Mesothelial cell of epicardium (in vitro differentiated cells): ENCODE results near the gene MYLK. TPM values are rescaled to one million over a fixed set of nuclear protein-coding genes. Genes with fewer than 3 reads are reported as not detected.

ENCODE experiments used
- DNase-seq, 2 experiments: peaks; one replicate each; pipeline ENCODE4 v3.0.0; 2021; ENCODE audit warnings: low spot score in 2 of 2; ENCODE audit not compliant: unreplicated experiment in 2 of 2
- H3K27ac Mint-ChIP-seq: 2 replicates; pipeline ENCODE4 v1.8.0; 2021; ENCODE audit warnings: mixed read lengths
- H3K27me3 Mint-ChIP-seq: 2 replicates; pipeline ENCODE4 v1.8.0; 2021; ENCODE audit warnings: low read depth, mixed read lengths
- H3K36me3 Mint-ChIP-seq: 2 replicates; pipeline ENCODE4 v1.8.0; 2021; ENCODE audit warnings: mixed read lengths
- H3K4me1 Mint-ChIP-seq: 2 replicates; pipeline ENCODE4 v1.8.0; 2021; ENCODE audit warnings: mixed read lengths
- H3K4me3 Mint-ChIP-seq: 2 replicates; pipeline ENCODE4 v1.8.0; 2021; ENCODE audit warnings: mild to moderate bottlenecking, moderate library complexity, mixed read lengths
- H3K9me3 Mint-ChIP-seq: 2 replicates; pipeline ENCODE4 v1.8.0; 2021; ENCODE audit warnings: mixed read lengths
- total RNA-seq: library from RNA; stranded (reverse); gene quantifications from 3 replicates; pipeline ENCODE4 v1.2.1, GENCODE V29; 2021
- TF ChIP-seq, protein P1 (sequence below): fragments of 200-600 bp; sonication (generic); IDR thresholded peaks from one replicate; pipeline ENCODE4 v1.5.0; 2021; ENCODE audit warnings: antibody characterized with exemption; ENCODE audit not compliant: unreplicated experiment

MYLK gene
- total RNA-seq, 1 donor from 2014 or later = 14.3 TPM

DNA sequence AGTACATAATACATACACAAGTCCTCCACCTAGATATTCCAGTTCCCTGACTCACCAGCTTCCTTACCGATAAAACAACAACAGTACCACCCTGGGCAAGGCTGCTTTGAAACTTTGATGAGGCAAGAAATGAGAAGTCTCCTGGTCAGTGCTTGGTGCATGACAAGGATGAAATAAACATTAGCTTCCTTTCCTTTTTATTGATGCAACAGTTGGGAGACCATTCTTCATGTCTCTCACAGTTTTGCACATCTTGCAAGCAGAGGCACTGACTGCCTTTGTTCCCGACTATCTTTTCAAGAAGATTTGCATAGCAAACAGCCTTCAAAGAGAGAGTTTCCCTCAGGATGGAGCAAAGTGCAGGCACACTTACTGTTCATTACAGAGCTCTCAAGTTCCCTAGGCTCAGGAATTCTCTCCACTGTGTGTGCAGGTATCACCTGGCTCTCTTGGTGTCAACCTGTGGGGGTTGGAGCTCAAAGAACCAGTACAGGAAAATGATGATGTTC is 65.2 kb downstream of the MYLK start:
- H3K36me3 Mint-ChIP-seq = peaks cover 5% of the 10 kb centered on the region
- H3K9me3 Mint-ChIP-seq = peaks cover 23% of the 10 kb centered on the region
- TF ChIP-seq, protein P1, sequence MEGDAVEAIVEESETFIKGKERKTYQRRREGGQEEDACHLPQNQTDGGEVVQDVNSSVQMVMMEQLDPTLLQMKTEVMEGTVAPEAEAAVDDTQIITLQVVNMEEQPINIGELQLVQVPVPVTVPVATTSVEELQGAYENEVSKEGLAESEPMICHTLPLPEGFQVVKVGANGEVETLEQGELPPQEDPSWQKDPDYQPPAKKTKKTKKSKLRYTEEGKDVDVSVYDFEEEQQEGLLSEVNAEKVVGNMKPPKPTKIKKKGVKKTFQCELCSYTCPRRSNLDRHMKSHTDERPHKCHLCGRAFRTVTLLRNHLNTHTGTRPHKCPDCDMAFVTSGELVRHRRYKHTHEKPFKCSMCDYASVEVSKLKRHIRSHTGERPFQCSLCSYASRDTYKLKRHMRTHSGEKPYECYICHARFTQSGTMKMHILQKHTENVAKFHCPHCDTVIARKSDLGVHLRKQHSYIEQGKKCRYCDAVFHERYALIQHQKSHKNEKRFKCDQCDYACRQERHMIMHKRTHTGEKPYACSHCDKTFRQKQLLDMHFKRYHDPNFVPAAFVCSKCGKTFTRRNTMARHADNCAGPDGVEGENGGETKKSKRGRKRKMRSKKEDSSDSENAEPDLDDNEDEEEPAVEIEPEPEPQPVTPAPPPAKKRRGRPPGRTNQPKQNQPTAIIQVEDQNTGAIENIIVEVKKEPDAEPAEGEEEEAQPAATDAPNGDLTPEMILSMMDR = no peak
- DNase-seq = no peak
- H3K4me1 Mint-ChIP-seq = peaks cover 15% of the 10 kb centered on the region
- no peak overlapping the region for H3K4me3 Mint-ChIP-seq
- peaks cover 1% of the 10 kb centered on the region for H3K27me3 Mint-ChIP-seq
- H3K27ac Mint-ChIP-seq = no peak overlapping the region

GRCh38 chr3:123818324-123818920 is 65.7 kb downstream of the MYLK start:
- peaks cover 15% of the 10 kb centered on the region for H3K4me1 Mint-ChIP-seq
- no peak for DNase-seq
- no peak overlapping the region for H3K27ac Mint-ChIP-seq
- H3K36me3 Mint-ChIP-seq = peaks cover 3% of the 10 kb centered on the region
- peaks cover 1% of the 10 kb centered on the region for H3K27me3 Mint-ChIP-seq
- peaks cover 19% of the 10 kb centered on the region for H3K9me3 Mint-ChIP-seq
- H3K4me3 Mint-ChIP-seq = no peak overlapping the region
- TF ChIP-seq, protein P1 = no peak

GRCh38 chr3:123817413-123817812 is 66.7 kb downstream of the MYLK start:
- Mint-ChIP-seq H3K27me3 (no peaks in the 10 kb centered on the region), H3K27ac (no peak overlapping the region), H3K4me3 (no peak overlapping the region), H3K4me1 (peaks cover 15% of the 10 kb centered on the region), H3K9me3 (peaks cover 10% of the 10 kb centered on the region), H3K36me3 (no peaks in the 10 kb centered on the region)
- DNase-seq = no peak
- TF ChIP-seq, protein P1 = no peak

GRCh38 chr3:123816673-123817207 is 67.4 kb downstream of the MYLK start:
- Mint-ChIP-seq H3K27ac (peak overlapping the region; percentile 71), H3K4me3 (no peak overlapping the region), H3K27me3 (no peaks in the 10 kb centered on the region)

DNA sequence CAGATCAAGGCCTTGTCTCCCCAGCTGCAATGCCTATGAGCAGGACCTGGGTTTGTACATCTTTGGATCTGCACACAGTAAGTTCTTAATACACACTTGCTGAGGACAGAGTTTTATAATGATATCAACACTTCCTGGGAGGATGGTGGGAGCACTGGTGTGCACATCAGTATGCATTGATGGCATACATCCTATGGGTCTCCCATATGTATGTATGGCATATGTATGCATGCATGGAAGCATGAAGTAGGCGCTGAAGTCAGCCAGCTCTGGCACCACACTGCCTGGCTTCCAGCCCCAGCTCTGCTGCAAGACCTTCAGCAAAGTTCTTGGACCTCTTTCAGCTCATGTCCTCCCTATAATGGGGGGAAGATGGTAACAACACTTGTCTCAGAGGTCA is 68.2 kb downstream of the MYLK start:
- Mint-ChIP-seq H3K4me1 (peaks cover 15% of the 10 kb centered on the region), H3K4me3 (no peak overlapping the region), H3K27me3 (no peaks in the 10 kb centered on the region), H3K9me3 (no peaks in the 10 kb centered on the region), H3K27ac (no peak overlapping the region), H3K36me3 (no peaks in the 10 kb centered on the region)
- TF ChIP-seq, protein P1 = no peak
- DNase-seq = no peak

More at GRCh38 chr3:123816673-123817207, 67.4 kb downstream of the MYLK start:
- peaks cover 3% of the 10 kb centered on the region for H3K9me3 Mint-ChIP-seq
- H3K4me1 Mint-ChIP-seq = peaks cover 15% of the 10 kb centered on the region
- TF ChIP-seq, protein P1 = no peak
- no peaks in the 10 kb centered on the region for H3K36me3 Mint-ChIP-seq
- DNase-seq = no peak
